HG02852 (cell line): ENCODE results near the gene TAS2R16.
"Not testable (repeated sequence)": the region's sequence is repeated elsewhere in the genome, so short reads cannot be mapped to it uniquely, and the experiment has no call there.

ENCODE experiments used
- ATAC-seq: cut with Tn5 transposase; IDR thresholded peaks from one replicate; pipeline ENCODE4 v1.9.1; 2021; ENCODE audit warnings: mild to moderate bottlenecking, moderate library complexity; ENCODE audit not compliant: unreplicated experiment

TAS2R16 gene

DNA sequence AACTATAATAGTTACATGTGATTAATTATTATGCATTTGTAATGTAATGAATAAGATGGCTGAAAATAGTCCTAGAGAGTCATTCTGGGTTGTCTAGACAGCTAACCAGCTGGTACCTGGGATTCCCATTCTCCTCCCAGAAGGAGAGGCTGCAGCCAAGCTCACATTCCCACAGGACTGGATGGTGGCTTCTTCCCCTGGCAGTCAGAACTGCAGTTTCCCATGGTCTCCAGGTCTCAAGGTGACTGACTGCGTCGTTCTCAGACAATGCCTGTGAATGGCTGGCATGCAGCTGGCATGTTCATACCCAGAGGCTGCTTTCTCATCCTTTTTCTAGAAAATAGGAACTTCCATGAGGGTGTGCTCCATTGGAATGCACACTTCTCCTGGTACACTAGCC lies 21.3 kb downstream of the TAS2R16 start:
- no peak for ATAC-seq

GRCh38 chr7:122972056-122972455 lies 23.4 kb downstream of the TAS2R16 start:
- no peak for ATAC-seq

GRCh38 chr7:122970740-122971725 lies 24.5 kb downstream of the TAS2R16 start:
- ATAC-seq, result no peak

DNA sequence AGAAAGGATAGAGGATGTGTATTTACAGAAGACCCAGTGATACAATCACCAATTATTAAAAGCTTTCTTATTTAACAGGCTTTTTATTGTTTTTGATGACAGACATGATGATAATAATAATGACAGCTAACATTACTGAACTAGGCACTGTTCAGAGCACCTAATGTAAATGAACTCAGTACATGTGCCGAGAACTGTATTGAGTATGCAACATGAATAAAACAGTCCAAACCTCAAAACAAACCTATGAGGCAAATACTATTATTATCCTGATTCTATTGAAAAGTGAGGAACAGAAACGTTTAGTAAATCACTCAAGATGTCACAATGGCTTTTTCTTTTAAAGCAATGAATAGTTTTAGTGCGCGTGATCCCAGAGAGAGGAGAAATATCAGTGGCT lies 27.1 kb downstream of the TAS2R16 start:
- no peak for ATAC-seq

DNA sequence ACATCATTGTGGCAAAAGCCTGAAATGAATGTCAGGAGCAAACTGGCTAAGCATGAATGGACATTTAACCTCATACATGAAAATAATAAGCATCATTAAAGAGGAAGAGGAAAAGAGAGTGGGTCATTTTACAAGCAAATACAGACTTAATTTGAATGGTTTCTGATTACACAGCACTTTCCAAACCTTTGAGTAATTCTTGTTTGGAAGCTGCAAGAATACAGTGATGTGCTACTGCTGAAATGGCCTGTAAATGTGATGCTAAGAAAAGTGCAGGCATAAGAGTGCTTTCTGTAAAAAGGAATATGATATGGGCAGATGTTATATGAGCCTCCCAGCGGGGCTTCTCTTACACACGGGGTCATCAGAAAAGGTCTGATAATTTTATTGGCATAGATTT lies 30.2 kb downstream of the TAS2R16 start:
- ATAC-seq, result no peak

DNA sequence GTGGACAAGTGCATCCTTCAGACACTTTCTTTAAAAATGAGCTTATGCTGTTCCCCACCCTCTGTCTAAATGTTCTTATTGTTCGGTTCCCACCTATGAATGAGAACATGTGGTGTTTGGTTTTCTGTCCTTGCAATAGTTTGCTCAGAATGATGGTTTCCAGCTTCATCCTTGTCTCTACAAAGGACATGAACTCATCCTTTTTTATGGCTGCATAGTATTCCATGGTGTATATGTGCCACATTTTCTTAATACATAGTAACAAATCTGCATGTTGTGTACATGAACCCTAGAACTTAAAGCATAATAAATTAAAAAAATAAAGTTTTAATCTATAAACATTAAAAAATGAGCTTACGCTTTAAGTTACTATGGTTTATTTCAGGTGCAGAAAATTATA lies 41.8 kb downstream of the TAS2R16 start:
- ATAC-seq, result not testable (repeated sequence)

DNA sequence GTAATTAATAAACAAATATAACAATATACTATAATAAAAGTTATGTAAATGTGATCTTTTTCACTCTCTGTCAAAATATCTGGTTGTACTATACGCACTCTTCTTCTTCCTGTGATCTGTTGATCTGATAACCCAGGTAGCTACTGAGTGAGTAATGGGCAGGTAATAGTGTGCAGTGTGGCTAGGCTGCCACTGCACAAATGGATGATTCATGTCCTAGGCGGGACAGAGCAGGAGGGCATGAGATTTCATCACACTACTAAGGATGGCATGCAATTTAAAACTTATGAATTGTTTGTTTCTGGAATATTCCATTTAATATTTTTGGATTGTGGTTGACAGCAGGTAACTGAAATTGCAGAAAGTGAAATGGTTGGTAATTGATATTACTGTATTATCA lies 44.5 kb downstream of the TAS2R16 start:
- no peak for ATAC-seq

DNA sequence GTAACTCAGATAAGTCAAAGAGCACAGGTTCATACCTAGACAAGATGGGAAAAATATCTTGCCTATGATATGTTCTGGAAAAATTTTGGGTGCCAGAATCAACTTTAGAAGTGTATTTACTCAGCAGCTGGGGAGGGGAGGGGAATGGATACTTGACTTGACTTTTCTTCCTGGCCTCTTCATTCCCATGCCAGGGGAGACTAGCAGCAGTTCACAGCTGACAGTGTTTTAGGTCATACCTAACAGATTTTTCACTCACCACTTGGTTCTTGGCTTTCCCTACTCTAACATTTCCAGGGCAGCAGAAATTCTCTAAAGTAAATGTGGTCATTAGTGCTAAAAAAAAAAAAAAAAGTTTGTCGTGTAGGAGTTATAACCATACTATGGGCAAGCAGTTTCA lies 46.3 kb downstream of the TAS2R16 start:
- ATAC-seq, result no peak
